Mesenchymal stem cell (in vitro differentiated cells and primary cell): ENCODE measurements around the gene FHOD3.

ENCODE experiments used
- DNase-seq: peaks from one replicate; pipeline ENCODE4 v3.0.0-alpha.2; 2013
- H2AFZ ChIP-seq: one replicate; pipeline ENCODE4 v1.6.1; 2013; ENCODE audit warnings: low read depth, mild to moderate bottlenecking, control low read depth, inconsistent platforms, low read length, moderate library complexity
- H2AK5ac ChIP-seq: 2 replicates; pipeline ENCODE4 v1.6.1; 2013; ENCODE audit warnings: low read length, moderate library complexity, mild to moderate bottlenecking, inconsistent platforms; ENCODE audit not compliant: severe bottlenecking
- H2BK120ac ChIP-seq: one replicate; pipeline ENCODE4 v1.6.1; 2013; ENCODE audit warnings: low read depth, mild to moderate bottlenecking, inconsistent platforms, low read length, moderate library complexity
- H2BK12ac ChIP-seq, 2 experiments: one replicate each; pipeline ENCODE4 v1.6.1; 2013; ENCODE audit warnings: inconsistent platforms in 2 of 2, low read length in 2 of 2, mild to moderate bottlenecking in 2 of 2, moderate library complexity in 2 of 2, control low read depth in 1 of 2
- H2BK15ac ChIP-seq: one replicate; pipeline ENCODE4 v1.6.1; 2013; ENCODE audit warnings: mild to moderate bottlenecking, low read depth, inconsistent platforms; ENCODE audit not compliant: poor library complexity, severe bottlenecking
- H2BK5ac ChIP-seq: 2 replicates; pipeline ENCODE4 v1.6.1; 2013; ENCODE audit warnings: low read depth, mild to moderate bottlenecking, low read length, control low read depth, inconsistent platforms; ENCODE audit not compliant: poor library complexity, severe bottlenecking
- H3K14ac ChIP-seq, 2 experiments: one replicate each; pipeline ENCODE4 v1.6.1; 2013; ENCODE audit warnings: inconsistent platforms in 2 of 2, low read length in 2 of 2, control low read depth in 1 of 2, mild to moderate bottlenecking in 1 of 2, moderate library complexity in 1 of 2
- H3K18ac ChIP-seq, 2 experiments: one replicate each; pipeline ENCODE4 v1.6.1; 2013; ENCODE audit warnings: inconsistent platforms in 2 of 2, low read length in 2 of 2, control low read depth in 1 of 2, low read depth in 1 of 2, mild to moderate bottlenecking in 1 of 2
- H3K23ac ChIP-seq, 2 experiments: one replicate each; pipeline ENCODE4 v1.6.1; 2013; ENCODE audit warnings: inconsistent platforms in 2 of 2, low read length in 2 of 2, mild to moderate bottlenecking in 2 of 2, moderate library complexity in 2 of 2, control low read depth in 1 of 2
- H3K27ac ChIP-seq: 2 replicates; pipeline ENCODE4 v1.5.1; 2013; ENCODE audit warnings: mild to moderate bottlenecking, moderate library complexity, low read length, control low read depth, inconsistent platforms; ENCODE audit not compliant: poor library complexity, severe bottlenecking
- H3K27me3 ChIP-seq, 2 experiments: 2 replicates each; pipeline versions ENCODE4 v1.6.1 to v1.7.0; 2013; ENCODE audit warnings: low read length in 2 of 2, mild to moderate bottlenecking in 2 of 2, moderate library complexity in 2 of 2, control low read depth in 1 of 2, inconsistent platforms in 1 of 2; ENCODE audit not compliant: control insufficient read depth in 1 of 2, insufficient read depth in 1 of 2
- H3K36me3 ChIP-seq, 2 experiments: 2 replicates each; pipeline versions ENCODE4 v1.6.1 to v1.7.0; 2013; ENCODE audit warnings: low read length in 2 of 2, control low read depth in 1 of 2, inconsistent platforms in 1 of 2, low read depth in 1 of 2, mild to moderate bottlenecking in 1 of 2; ENCODE audit not compliant: insufficient read depth in 2 of 2, control insufficient read depth in 1 of 2
- H3K4ac ChIP-seq, 2 experiments: one replicate each; pipeline ENCODE4 v1.6.1; 2013; ENCODE audit warnings: inconsistent platforms in 2 of 2, low read length in 2 of 2, mild to moderate bottlenecking in 2 of 2, moderate library complexity in 2 of 2, control low read depth in 1 of 2, low read depth in 1 of 2
- H3K4me1 ChIP-seq: 2 replicates; pipeline ENCODE4 v1.6.1; 2013; ENCODE audit warnings: low read depth, low read length, control low read depth; ENCODE audit not compliant: control insufficient read depth, insufficient read depth
- H3K4me2 ChIP-seq: 2 replicates; pipeline ENCODE4 v1.6.1; 2013; ENCODE audit warnings: low read length, mild to moderate bottlenecking, inconsistent platforms; ENCODE audit not compliant: poor library complexity, severe bottlenecking
- H3K4me3 ChIP-seq, 2 experiments: 2 replicates each; pipeline versions ENCODE4 v1.5.1 to v1.7.0; 2013; ENCODE audit warnings: low read length in 2 of 2, mild to moderate bottlenecking in 2 of 2, control low read depth in 1 of 2, low read depth in 1 of 2; ENCODE audit not compliant: insufficient read depth in 1 of 2
- H3K79me1 ChIP-seq: replicated peaks from 2 replicates; pipeline ENCODE4 v1.6.1; 2013; ENCODE audit warnings: mild to moderate bottlenecking, control low read depth, low read length, inconsistent platforms; ENCODE audit not compliant: poor library complexity, severe bottlenecking
- H3K9ac ChIP-seq: 2 replicates; pipeline ENCODE4 v1.7.0; 2013; ENCODE audit warnings: mild to moderate bottlenecking, low read length, moderate library complexity
- H3K9me3 ChIP-seq: 2 replicates; pipeline ENCODE4 v1.7.0; 2013; ENCODE audit warnings: mild to moderate bottlenecking, low read length; ENCODE audit not compliant: control insufficient read depth
- H4K8ac ChIP-seq: one replicate; pipeline ENCODE4 v1.6.1; 2013; ENCODE audit warnings: inconsistent platforms, mild to moderate bottlenecking, low read length, moderate library complexity
- H4K91ac ChIP-seq: one replicate; pipeline ENCODE4 v1.6.1; 2013; ENCODE audit warnings: mild to moderate bottlenecking, low read length, inconsistent platforms
- WGBS: methylation state at CpG from one replicate; pipeline ENCODE4 v1.1.7; 2013; ENCODE audit warnings: mixed read lengths; 5-methylcytosine and 5-hydroxymethylcytosine counted together

FHOD3 gene

DNA sequence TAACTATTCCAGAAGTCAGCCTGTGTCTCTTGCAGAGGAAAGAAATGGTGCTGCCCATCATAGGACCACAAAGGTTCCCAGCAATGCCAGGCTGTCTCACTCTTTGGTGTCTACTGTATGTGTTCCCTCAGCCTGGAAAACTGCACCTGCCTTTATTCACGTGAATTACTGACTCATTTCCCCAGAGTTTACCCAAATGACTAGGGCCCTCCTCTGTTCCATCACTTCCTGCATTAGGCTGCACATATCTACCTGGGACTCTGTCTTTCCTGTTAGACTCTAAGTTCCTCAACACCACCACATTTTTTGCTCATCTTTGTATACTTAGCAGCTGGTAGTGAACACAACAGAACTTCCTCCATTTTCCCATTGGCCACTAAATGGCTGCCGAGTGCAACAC lies 188.3 kb downstream of the FHOD3 start:
- no peak overlapping the region for H2AFZ ChIP-seq
- H3K9ac ChIP-seq, result no peak overlapping the region
- H2BK12ac ChIP-seq, result no peak overlapping the region
- H3K4me2 ChIP-seq, result no peak overlapping the region
- H4K8ac ChIP-seq, result no peak overlapping the region
- no peak overlapping the region for H2BK5ac ChIP-seq
- no peaks in the 10 kb centered on the region for H3K27me3 ChIP-seq
- H3K14ac ChIP-seq, result no peak overlapping the region
- no peak overlapping the region for H3K23ac ChIP-seq
- H3K4me1 ChIP-seq, result peaks cover 3% of the 10 kb centered on the region
- H3K18ac ChIP-seq, result no peak overlapping the region
- H2AK5ac ChIP-seq, result no peak overlapping the region
- no peaks in the 10 kb centered on the region for H3K36me3 ChIP-seq
- H2BK120ac ChIP-seq, result no peak overlapping the region
- no peak overlapping the region for H3K27ac ChIP-seq
- H2BK15ac ChIP-seq, result no peak overlapping the region
- no peak overlapping the region for H3K4me3 ChIP-seq
- DNase-seq, result no peak
- WGBS, result 64% methylated on average over 2 of the region's 2 CpGs
- peaks cover 38% of the 10 kb centered on the region for H3K79me1 ChIP-seq
- no peaks in the 10 kb centered on the region for H3K9me3 ChIP-seq
- H3K4ac ChIP-seq, result no peak overlapping the region
- H4K91ac ChIP-seq, result no peak overlapping the region

DNA sequence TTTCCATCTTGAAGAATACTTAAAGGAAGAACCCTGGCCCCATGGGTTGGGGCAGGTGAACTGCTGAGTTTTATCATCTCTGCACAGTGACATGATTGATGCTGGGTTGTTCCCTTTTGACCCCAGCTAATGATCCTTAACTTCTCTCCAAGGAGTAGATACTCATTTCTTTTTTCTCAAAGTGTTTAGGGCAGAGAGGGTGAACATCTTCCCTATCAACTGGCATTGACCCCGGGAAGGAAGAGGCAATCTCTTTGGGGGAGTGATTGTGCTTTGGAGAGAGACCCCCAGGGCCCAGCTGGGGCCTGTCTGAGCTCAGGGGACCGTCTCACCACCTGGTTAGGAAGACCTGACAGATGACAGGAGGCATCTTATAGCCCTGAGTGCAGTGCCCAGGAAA lies 190.6 kb downstream of the FHOD3 start:
- Histone ChIP-seq H3K9me3 (no peaks in the 10 kb centered on the region), H3K9ac (no peak overlapping the region), H3K27me3 (no peaks in the 10 kb centered on the region), H4K8ac (no peak overlapping the region), H2AK5ac (no peak overlapping the region), H3K18ac (no peak overlapping the region), H2BK12ac (no peak overlapping the region), H2BK15ac (no peak overlapping the region), H3K4me1 (peaks cover 2% of the 10 kb centered on the region), H2BK120ac (no peak overlapping the region), H4K91ac (no peak overlapping the region), H3K27ac (no peak overlapping the region), H3K4ac (no peak overlapping the region), H2AFZ (no peak overlapping the region), H2BK5ac (no peak overlapping the region), H3K14ac (no peak overlapping the region), H3K4me2 (no peak overlapping the region), H3K79me1 (peaks cover 41% of the 10 kb centered on the region), H3K23ac (no peak overlapping the region), H3K36me3 (no peaks in the 10 kb centered on the region), H3K4me3 (no peak overlapping the region)
- DNase-seq, result no peak
- WGBS, result 38% methylated on average over 2 of the region's 2 CpGs

DNA sequence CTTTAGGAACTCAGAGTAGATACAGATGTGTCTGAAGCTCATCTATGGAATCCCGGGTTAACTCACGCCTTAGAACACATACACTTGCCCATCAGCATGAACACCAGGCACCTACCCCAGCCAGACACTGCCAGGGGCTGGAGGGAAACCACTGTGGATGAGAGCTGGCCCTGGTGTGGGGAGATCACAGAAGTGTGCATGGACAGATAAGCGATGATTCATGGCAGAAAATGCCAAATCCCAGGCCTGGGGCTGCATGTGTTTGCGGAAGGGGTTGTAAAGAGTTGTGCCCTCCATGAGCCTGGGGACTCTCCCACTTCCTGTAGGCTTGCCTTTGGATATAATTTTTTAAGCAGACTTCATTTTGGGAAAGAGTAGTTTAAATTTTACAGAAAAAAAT lies 193.4 kb downstream of the FHOD3 start:
- Histone ChIP-seq H3K4me3 (no peak overlapping the region), H2BK12ac (no peak overlapping the region), H3K14ac (no peak overlapping the region), H3K27ac (no peak overlapping the region), H2BK15ac (no peak overlapping the region), H2AFZ (no peak overlapping the region), H3K9me3 (no peaks in the 10 kb centered on the region), H3K23ac (no peak overlapping the region), H3K36me3 (no peaks in the 10 kb centered on the region), H3K18ac (no peak overlapping the region), H2BK120ac (no peak overlapping the region), H3K4me2 (no peak overlapping the region), H3K9ac (no peak overlapping the region), H3K27me3 (no peaks in the 10 kb centered on the region), H4K8ac (no peak overlapping the region), H3K4ac (no peak overlapping the region), H4K91ac (no peak overlapping the region), H3K4me1 (peaks cover 1% of the 10 kb centered on the region), H2AK5ac (no peak overlapping the region), H2BK5ac (no peak overlapping the region), H3K79me1 (peaks cover 46% of the 10 kb centered on the region)
- 85% methylated on average over 2 of the region's 4 CpGs for WGBS
- no peak for DNase-seq

DNA sequence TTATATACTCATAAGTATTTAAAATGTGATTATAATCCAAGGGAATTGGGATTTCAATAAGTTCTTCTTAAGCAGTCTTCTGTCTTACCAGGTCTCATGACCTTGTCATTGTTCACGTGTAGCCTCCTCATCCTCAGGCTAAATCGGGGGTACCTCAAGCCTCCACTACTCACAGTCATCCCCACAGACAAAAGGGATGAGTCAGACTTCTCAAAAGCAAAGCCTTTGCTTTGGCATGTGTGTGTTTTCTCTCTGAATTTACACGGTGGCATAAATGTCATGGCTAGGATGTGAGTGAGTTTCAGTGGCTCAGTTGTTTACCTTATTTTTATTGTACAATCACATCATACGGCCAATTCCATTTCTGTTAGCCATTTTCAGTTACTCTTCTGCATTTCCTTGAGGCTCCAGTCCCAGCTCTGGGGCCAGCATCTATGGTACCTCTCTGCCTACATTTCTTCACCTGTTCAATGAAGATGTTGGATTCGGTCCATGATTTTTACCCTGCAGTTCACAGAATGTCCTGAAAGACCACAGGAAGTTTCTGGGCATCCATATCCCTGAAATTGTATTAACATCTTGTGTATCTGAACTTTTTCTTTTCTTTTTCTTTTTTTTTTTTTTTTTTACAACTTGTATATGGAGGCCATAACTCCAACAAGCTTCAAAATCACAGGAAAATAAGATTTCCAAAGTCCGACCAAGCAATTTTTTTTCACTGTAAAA lies 195.3 kb downstream of the FHOD3 start:
- Histone ChIP-seq H3K4me3 (no peak overlapping the region), H2BK120ac (no peak overlapping the region), H2BK12ac (no peak overlapping the region), H3K27me3 (no peaks in the 10 kb centered on the region), H3K36me3 (no peaks in the 10 kb centered on the region), H3K79me1 (peaks cover 42% of the 10 kb centered on the region), H3K9me3 (no peaks in the 10 kb centered on the region), H3K4me1 (peaks cover 1% of the 10 kb centered on the region), H3K18ac (no peak overlapping the region), H3K27ac (no peak overlapping the region), H3K14ac (no peak overlapping the region), H2BK5ac (no peak overlapping the region), H4K91ac (no peak overlapping the region), H3K4me2 (no peak overlapping the region), H2BK15ac (no peak overlapping the region), H3K23ac (no peak overlapping the region), H3K4ac (no peak overlapping the region), H2AK5ac (no peak overlapping the region), H2AFZ (no peak overlapping the region), H3K9ac (no peak overlapping the region), H4K8ac (no peak overlapping the region)
- DNase-seq, result no peak
- WGBS, result 83% methylated on average over 5 of the region's 6 CpGs
